ENCODE results near the gene PLEKHM3. TPM values are rescaled to one million over a fixed set of nuclear protein-coding genes. Genes with fewer than 3 reads are reported as not detected.

The PLEKHM3 gene
- total and polyA plus RNA-seq, 2 of the 13 experiments (the other 11 are each of a cell fraction or from before 2014, with no cell fraction given): 4.5 to 4.7 TPM

DNA sequence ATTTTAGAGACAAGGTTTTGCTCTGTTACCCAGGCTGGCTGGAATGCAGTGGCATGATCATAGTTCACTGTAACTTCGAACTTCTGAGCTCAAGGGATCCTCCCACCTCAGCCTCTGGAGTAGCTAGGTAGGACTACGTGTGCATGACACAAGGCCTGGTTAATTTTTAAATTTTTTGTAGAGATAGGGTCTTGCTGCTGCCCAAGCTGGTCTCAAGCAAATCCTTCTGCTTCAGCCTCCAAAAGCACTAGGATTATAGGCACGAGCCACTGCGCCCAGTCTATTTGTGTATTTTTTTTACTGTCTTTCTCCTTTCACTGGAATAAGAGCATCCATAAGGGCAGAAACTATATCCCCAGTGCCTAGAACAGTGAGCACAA lies 89.3 kb downstream of the PLEKHM3 start (continued):
- no peak for TF ChIP-seq ZNF570 (CRISPR knock-in tag; IDR thresholded peaks at IDR 0.05; ENCODE audit: borderline replicate concordance)
- TF ChIP-seq ZBTB21 (CRISPR knock-in tag; IDR thresholded peaks at IDR 0.05): peak; percentile 69; the same call in 1 of the 2 replicates
- TF ChIP-seq, protein P1, sequence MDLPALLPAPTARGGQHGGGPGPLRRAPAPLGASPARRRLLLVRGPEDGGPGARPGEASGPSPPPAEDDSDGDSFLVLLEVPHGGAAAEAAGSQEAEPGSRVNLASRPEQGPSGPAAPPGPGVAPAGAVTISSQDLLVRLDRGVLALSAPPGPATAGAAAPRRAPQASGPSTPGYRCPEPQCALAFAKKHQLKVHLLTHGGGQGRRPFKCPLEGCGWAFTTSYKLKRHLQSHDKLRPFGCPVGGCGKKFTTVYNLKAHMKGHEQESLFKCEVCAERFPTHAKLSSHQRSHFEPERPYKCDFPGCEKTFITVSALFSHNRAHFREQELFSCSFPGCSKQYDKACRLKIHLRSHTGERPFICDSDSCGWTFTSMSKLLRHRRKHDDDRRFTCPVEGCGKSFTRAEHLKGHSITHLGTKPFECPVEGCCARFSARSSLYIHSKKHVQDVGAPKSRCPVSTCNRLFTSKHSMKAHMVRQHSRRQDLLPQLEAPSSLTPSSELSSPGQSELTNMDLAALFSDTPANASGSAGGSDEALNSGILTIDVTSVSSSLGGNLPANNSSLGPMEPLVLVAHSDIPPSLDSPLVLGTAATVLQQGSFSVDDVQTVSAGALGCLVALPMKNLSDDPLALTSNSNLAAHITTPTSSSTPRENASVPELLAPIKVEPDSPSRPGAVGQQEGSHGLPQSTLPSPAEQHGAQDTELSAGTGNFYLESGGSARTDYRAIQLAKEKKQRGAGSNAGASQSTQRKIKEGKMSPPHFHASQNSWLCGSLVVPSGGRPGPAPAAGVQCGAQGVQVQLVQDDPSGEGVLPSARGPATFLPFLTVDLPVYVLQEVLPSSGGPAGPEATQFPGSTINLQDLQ (CRISPR knock-in tag; IDR thresholded peaks at IDR 0.05): no peak
- TF ChIP-seq, protein P2, sequence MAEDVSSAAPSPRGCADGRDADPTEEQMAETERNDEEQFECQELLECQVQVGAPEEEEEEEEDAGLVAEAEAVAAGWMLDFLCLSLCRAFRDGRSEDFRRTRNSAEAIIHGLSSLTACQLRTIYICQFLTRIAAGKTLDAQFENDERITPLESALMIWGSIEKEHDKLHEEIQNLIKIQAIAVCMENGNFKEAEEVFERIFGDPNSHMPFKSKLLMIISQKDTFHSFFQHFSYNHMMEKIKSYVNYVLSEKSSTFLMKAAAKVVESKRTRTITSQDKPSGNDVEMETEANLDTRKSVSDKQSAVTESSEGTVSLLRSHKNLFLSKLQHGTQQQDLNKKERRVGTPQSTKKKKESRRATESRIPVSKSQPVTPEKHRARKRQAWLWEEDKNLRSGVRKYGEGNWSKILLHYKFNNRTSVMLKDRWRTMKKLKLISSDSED (CRISPR knock-in tag; IDR thresholded peaks at IDR 0.05): no peak
- TF ChIP-seq TMF1 (CRISPR knock-in tag; IDR thresholded peaks at IDR 0.05; ENCODE audit: low read depth): no peak
- TF ChIP-seq ZSCAN20 (CRISPR knock-in tag; IDR thresholded peaks at IDR 0.05; ENCODE audit: borderline replicate concordance): no peak
- TF ChIP-seq, protein P3, sequence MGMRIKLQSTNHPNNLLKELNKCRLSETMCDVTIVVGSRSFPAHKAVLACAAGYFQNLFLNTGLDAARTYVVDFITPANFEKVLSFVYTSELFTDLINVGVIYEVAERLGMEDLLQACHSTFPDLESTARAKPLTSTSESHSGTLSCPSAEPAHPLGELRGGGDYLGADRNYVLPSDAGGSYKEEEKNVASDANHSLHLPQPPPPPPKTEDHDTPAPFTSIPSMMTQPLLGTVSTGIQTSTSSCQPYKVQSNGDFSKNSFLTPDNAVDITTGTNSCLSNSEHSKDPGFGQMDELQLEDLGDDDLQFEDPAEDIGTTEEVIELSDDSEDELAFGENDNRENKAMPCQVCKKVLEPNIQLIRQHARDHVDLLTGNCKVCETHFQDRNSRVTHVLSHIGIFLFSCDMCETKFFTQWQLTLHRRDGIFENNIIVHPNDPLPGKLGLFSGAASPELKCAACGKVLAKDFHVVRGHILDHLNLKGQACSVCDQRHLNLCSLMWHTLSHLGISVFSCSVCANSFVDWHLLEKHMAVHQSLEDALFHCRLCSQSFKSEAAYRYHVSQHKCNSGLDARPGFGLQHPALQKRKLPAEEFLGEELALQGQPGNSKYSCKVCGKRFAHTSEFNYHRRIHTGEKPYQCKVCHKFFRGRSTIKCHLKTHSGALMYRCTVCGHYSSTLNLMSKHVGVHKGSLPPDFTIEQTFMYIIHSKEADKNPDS (CRISPR knock-in tag; IDR thresholded peaks at IDR 0.05): no peak
- no peak for TF ChIP-seq POLR2AphosphoS2 (IDR thresholded peaks at IDR 0.05; ENCODE audit: low read depth, low read length)
- TF ChIP-seq ARNT2 (CRISPR knock-in tag; IDR thresholded peaks at IDR 0.05; ENCODE audit: low read depth): 0 out of 2 replicates have a peak, but pooled peaks have one; percentile 22
- TF ChIP-seq POGZ (CRISPR knock-in tag; IDR thresholded peaks at IDR 0.05): peak; percentile 95
- TF ChIP-seq ZNF446 (CRISPR knock-in tag; IDR thresholded peaks at IDR 0.05): no peak
- no peak for TF ChIP-seq ZNF235 (CRISPR knock-in tag; IDR thresholded peaks at IDR 0.05; ENCODE audit: borderline replicate concordance)
- no peak for TF ChIP-seq ZNF44 (CRISPR knock-in tag; IDR thresholded peaks at IDR 0.05)
- TF ChIP-seq KLF15 (CRISPR knock-in tag; IDR thresholded peaks at IDR 0.05; ENCODE audit: borderline replicate concordance): no peak
- no peak for TF ChIP-seq ZNF83 (CRISPR knock-in tag; IDR thresholded peaks at IDR 0.05; ENCODE audit: borderline replicate concordance)
- TF ChIP-seq, protein P4, sequence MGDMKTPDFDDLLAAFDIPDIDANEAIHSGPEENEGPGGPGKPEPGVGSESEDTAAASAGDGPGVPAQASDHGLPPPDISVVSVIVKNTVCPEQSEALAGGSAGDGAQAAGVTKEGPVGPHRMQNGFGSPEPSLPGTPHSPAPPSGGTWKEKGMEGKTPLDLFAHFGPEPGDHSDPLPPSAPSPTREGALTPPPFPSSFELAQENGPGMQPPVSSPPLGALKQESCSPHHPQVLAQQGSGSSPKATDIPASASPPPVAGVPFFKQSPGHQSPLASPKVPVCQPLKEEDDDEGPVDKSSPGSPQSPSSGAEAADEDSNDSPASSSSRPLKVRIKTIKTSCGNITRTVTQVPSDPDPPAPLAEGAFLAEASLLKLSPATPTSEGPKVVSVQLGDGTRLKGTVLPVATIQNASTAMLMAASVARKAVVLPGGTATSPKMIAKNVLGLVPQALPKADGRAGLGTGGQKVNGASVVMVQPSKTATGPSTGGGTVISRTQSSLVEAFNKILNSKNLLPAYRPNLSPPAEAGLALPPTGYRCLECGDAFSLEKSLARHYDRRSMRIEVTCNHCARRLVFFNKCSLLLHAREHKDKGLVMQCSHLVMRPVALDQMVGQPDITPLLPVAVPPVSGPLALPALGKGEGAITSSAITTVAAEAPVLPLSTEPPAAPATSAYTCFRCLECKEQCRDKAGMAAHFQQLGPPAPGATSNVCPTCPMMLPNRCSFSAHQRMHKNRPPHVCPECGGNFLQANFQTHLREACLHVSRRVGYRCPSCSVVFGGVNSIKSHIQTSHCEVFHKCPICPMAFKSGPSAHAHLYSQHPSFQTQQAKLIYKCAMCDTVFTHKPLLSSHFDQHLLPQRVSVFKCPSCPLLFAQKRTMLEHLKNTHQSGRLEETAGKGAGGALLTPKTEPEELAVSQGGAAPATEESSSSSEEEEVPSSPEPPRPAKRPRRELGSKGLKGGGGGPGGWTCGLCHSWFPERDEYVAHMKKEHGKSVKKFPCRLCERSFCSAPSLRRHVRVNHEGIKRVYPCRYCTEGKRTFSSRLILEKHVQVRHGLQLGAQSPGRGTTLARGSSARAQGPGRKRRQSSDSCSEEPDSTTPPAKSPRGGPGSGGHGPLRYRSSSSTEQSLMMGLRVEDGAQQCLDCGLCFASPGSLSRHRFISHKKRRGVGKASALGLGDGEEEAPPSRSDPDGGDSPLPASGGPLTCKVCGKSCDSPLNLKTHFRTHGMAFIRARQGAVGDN (CRISPR knock-in tag; IDR thresholded peaks at IDR 0.05): no peak
- no peak for TF ChIP-seq ZNF773 (CRISPR knock-in tag; IDR thresholded peaks at IDR 0.05; ENCODE audit: borderline replicate concordance)
- TF ChIP-seq SMYD3 (CRISPR knock-in tag; IDR thresholded peaks at IDR 0.05): no peak
- peak; percentile 63 for TF ChIP-seq KAT8 (CRISPR knock-in tag; IDR thresholded peaks at IDR 0.05)
- peak; percentile 87 for TF ChIP-seq SALL1 (CRISPR knock-in tag; IDR thresholded peaks at IDR 0.05)
- TF ChIP-seq NR2F2 (IDR thresholded peaks at IDR 0.05; ENCODE audit: borderline replicate concordance, low read depth): no peak
- peak; percentile 60 for TF ChIP-seq FOSL2 (CRISPR knock-in tag; IDR thresholded peaks at IDR 0.05)

Data from HepG2 (cell line).